Measurements from ENCODE around the gene RNU4-1.
"Not testable (repeated sequence)": the region's sequence is repeated elsewhere in the genome, so short reads cannot be mapped to it uniquely, and the experiment has no call there.

The RNU4-1 gene

DNA sequence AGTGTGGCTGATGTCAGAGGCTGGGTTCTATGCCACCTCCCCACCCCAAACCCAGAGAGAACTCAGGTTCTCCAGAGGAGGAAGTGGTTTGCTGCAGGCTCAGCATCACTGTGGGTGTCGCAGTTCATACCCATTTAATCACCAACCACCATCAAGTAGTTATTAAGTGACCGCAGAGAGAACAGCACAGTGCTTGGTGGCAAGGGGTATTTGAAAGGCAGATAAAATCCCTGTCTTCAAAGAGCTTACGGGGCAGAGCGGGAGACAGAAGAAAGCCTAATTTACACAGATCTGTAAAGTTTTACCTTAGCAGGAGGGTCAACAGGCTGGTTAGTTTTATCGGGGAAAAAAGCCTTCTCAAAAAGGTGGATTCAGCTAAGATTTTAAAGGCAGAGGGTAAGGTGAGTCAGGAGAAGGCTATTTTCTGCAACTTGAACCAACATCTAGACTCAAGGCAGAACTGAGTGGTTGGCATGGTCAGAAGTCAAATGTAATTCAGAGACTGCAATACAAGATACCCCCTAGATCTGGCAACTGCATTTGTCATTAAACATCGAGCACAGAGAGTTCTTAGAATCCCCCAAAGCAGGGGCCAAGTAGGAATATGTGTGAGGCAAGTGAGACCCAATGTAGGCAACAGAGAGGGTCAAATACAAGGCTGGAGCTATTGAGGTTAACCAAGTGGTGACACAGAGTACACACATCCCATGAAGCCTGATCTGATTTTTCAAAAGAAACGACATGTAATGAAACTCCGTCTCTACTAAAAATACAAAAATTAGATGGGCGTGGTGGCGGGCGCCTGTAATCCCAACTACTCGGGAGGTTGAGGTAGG, 40.7 kb downstream of the RNU4-1 start:
- no peak for DNase-seq (ENCODE audit: extremely low read depth, low read depth)

GRCh38 chr12:120251364-120252070, 41.5 kb downstream of the RNU4-1 start:
- not testable (repeated sequence) for DNase-seq (ENCODE audit: extremely low read depth, low read depth)

More for the DNA sequence above, 40.7 kb downstream of the RNU4-1 start:
- no peak for TF ChIP-seq CTCF (IDR thresholded peaks at IDR 0.05; ENCODE audit: low read depth, low read length)

GRCh38 chr12:120249875-120250795, 42.9 kb downstream of the RNU4-1 start:
- DNase-seq (ENCODE audit: extremely low read depth, low read depth): no peak
- TF ChIP-seq CTCF (IDR thresholded peaks at IDR 0.05; ENCODE audit: low read depth, low read length): no peak

GRCh38 chr12:120249266-120249874, 43.7 kb downstream of the RNU4-1 start:
- no peak for DNase-seq (ENCODE audit: extremely low read depth, low read depth)
- TF ChIP-seq CTCF (IDR thresholded peaks at IDR 0.05; ENCODE audit: low read depth, low read length): no peak

DNA sequence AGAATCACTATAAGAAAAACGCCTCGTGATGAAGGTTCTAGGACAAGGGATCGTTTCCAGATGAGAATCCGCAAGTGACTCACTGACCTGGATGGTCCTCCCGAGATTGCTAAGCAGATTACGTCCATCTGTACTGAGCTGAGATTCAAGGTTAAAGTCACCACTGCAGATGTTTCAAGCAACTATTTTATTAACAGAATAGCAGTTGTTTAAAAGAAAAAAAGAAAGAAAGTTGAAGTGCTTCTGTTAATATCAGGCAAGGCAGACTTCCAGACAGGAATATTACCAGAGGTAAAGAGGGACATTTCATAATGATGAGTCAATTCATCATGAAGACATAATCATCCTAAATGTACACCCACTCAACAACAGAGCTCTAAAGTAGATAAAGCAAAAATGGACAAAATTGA, 45.4 kb downstream of the RNU4-1 start:
- TF ChIP-seq CTCF (IDR thresholded peaks at IDR 0.05; ENCODE audit: low read depth, low read length): no peak
- DNase-seq (ENCODE audit: extremely low read depth, low read depth): no peak

DNA sequence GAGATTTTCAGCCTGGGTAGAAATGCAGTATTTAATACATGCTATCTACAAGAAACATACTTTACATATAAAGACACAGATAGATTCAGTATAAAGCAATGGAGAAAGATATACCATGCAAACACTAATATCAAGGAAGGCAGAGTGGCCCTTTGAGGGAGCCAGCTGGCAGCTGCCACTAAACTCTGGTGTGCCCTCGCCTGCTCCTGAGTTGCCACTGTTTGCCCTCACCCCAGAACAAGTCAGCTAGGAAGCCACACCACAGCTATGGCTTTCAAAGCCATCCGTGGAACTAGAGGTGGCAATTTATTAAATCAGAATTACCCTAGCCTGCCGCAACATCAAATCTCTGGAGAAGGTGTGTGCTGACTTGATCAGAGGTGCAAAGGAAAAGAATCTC, 45.9 kb downstream of the RNU4-1 start:
- TF ChIP-seq CTCF (IDR thresholded peaks at IDR 0.05; ENCODE audit: low read depth, low read length): no peak
- no peak for DNase-seq (ENCODE audit: extremely low read depth, low read depth)

- DNase-seq (ENCODE audit: extremely low read depth, low read depth): not testable (repeated sequence)
Observed at GRCh38 chr12:120246705-120247104, 46.3 kb downstream of the RNU4-1 start.
